Measurements from ENCODE around the gene STIM2.

Gene STIM2

DNA sequence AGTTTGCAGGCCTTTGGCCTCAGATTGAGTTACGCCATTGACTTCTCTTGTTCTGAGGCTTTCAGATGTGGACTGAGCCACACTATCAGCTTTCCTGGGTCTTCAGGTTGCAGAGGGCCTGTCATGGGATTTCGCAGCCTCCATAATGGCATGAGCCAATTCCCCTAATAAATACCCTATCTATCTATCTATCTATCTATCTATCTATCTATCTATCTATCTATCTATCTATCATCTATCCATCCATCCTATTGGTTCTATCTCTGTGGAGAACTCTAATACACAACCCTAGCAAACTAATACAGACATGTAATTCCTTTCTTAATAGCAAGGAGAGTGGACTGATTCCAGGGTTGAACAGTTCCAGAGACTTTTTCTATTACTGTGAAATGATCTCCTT is 9.5 kb upstream of the STIM2 start:
- Histone ChIP-seq H3K23ac (ENCODE audit: low read depth, low read length, poor library complexity) (no peak overlapping the region), H3K36me3 (replicated peaks in 1 of 2; ENCODE audit: control insufficient read depth in 2 of 2, insufficient read depth in 2 of 2, low read length in 2 of 2) (no peaks in the 10 kb centered on the region), H2BK120ac (ENCODE audit: low read depth, low read length) (no peak overlapping the region), H2AK5ac (ENCODE audit: low read depth, low read length) (no peak overlapping the region), H2BK15ac (ENCODE audit: low read length) (no peak overlapping the region), H3K4me1 (ENCODE audit: control insufficient read depth in 2 of 2, insufficient read depth in 1 of 2, low read depth in 1 of 2, low read length in 2 of 2) (no peaks in the 10 kb centered on the region), H2BK12ac (ENCODE audit: low read length) (no peak overlapping the region), H3K27ac (replicated peaks; ENCODE audit: low read length) (no peak overlapping the region), H3K9me3 (replicated peaks in 1 of 2; ENCODE audit: control insufficient read depth in 2 of 2, insufficient read depth in 1 of 2, low read depth in 1 of 2, low read length in 2 of 2) (no peaks in the 10 kb centered on the region), H3K9ac (ENCODE audit: low read depth, low read length, poor library complexity) (no peak overlapping the region), H4K91ac (ENCODE audit: low read depth, low read length, poor library complexity) (no peak overlapping the region), H3K27me3 (ENCODE audit: control insufficient read depth in 3 of 3, insufficient read depth in 3 of 3, low read depth in 1 of 3, low read length in 3 of 3) (no peaks in the 10 kb centered on the region), H3K79me1 (ENCODE audit: low read depth, low read length) (no peaks in the 10 kb centered on the region), H3K14ac (ENCODE audit: low read length) (no peak overlapping the region), H4K8ac (ENCODE audit: low read depth, low read length) (no peak overlapping the region), H2AFZ (ENCODE audit: low read length) (no peak overlapping the region), H3K4ac (ENCODE audit: low read length) (no peak overlapping the region), H3K4me3 (ENCODE audit: low read length in 2 of 2) (no peak overlapping the region), H2BK5ac (ENCODE audit: low read length) (no peak overlapping the region), H3K18ac (ENCODE audit: low read length) (no peak overlapping the region), H3K4me2 (ENCODE audit: insufficient read depth, low read length, poor library complexity, severe bottlenecking) (no peak overlapping the region)
- DNase-seq (ENCODE audit: low spot score), result no peak
- no CpG with 5 or more reads among the region's 2 CpGs for WGBS, 2 donors (ENCODE audit: extremely low coverage in 2 of 2, insufficient read length in 2 of 2, insufficient replicate concordance in 1 of 2)

DNA sequence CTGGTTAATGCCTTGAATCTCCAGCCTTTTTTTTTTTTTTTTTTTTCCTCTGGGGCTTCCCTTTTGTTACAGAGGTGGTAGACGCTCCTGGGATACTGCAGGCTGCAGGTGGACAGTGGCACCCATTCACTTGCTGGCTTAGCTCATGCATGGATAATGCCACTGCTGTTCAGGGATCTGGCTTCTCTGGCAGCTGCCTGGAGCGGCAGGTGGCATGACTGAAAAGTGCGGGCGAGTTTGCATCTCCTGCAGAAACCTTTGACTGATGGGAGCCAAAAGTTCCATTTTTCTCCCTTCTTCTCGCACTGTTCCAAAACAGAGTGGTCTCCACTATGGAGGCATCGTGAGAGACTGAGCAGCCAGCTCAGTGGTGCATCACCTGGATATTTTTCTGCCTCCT is 5.9 kb upstream of the STIM2 start:
- Histone ChIP-seq H2BK120ac (ENCODE audit: low read depth, low read length) (no peak overlapping the region), H4K8ac (ENCODE audit: low read depth, low read length) (no peak overlapping the region), H3K9me3 (replicated peaks in 1 of 2; ENCODE audit: control insufficient read depth in 2 of 2, insufficient read depth in 1 of 2, low read depth in 1 of 2, low read length in 2 of 2) (no peaks in the 10 kb centered on the region), H3K18ac (ENCODE audit: low read length) (no peak overlapping the region), H4K91ac (ENCODE audit: low read depth, low read length, poor library complexity) (no peak overlapping the region), H3K4me3 (ENCODE audit: low read length in 2 of 2) (no peak overlapping the region), H2BK5ac (ENCODE audit: low read length) (no peak overlapping the region), H3K27me3 (ENCODE audit: control insufficient read depth in 3 of 3, insufficient read depth in 3 of 3, low read depth in 1 of 3, low read length in 3 of 3) (no peaks in the 10 kb centered on the region), H3K4ac (ENCODE audit: low read length) (no peak overlapping the region), H3K27ac (replicated peaks; ENCODE audit: low read length) (no peak overlapping the region), H3K23ac (ENCODE audit: low read depth, low read length, poor library complexity) (no peak overlapping the region), H2AK5ac (ENCODE audit: low read depth, low read length) (no peak overlapping the region), H3K9ac (ENCODE audit: low read depth, low read length, poor library complexity) (no peak overlapping the region), H2BK12ac (ENCODE audit: low read length) (no peak overlapping the region), H3K4me2 (ENCODE audit: insufficient read depth, low read length, poor library complexity, severe bottlenecking) (no peak overlapping the region), H2BK15ac (ENCODE audit: low read length) (no peak overlapping the region), H3K14ac (ENCODE audit: low read length) (no peak overlapping the region), H3K79me1 (ENCODE audit: low read depth, low read length) (no peaks in the 10 kb centered on the region), H3K4me1 (ENCODE audit: control insufficient read depth in 2 of 2, insufficient read depth in 1 of 2, low read depth in 1 of 2, low read length in 2 of 2) (peaks cover 4 to 13% of the 10 kb centered on the region in 2 donors), H3K36me3 (replicated peaks in 1 of 2; ENCODE audit: control insufficient read depth in 2 of 2, insufficient read depth in 2 of 2, low read length in 2 of 2) (no peaks in the 10 kb centered on the region), H2AFZ (ENCODE audit: low read length) (no peak overlapping the region)
- no peak for DNase-seq (ENCODE audit: low spot score)
- no CpG with 5 or more reads among the region's 6 CpGs for WGBS, 2 donors (ENCODE audit: extremely low coverage in 2 of 2, insufficient read length in 2 of 2, insufficient replicate concordance in 1 of 2)

DNA sequence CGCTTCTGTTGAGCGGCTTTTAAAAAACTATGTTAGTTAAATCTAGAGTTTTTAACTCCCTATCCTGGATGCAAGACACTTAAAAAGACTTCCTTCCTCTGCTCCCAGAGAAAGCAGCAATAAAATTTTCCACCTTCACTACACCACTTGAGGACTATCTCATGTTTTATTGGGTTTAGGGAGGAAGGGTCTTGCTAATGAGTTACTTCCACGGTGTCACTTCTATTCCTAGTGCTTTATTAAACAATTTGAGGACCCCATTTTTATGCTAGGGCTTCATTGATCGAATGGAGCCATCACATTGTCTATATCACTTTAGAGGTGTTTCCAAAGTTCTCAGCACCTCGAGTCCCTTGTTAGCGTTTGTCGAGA is 3.7 kb upstream of the STIM2 start:
- Histone ChIP-seq H2AK5ac (ENCODE audit: low read depth, low read length) (no peak overlapping the region), H3K18ac (ENCODE audit: low read length) (no peak overlapping the region), H2BK12ac (ENCODE audit: low read length) (no peak overlapping the region), H2BK120ac (ENCODE audit: low read depth, low read length) (no peak overlapping the region), H3K4me2 (ENCODE audit: insufficient read depth, low read length, poor library complexity, severe bottlenecking) (peak overlapping the region; percentile 82), H3K9me3 (replicated peaks in 1 of 2; ENCODE audit: control insufficient read depth in 2 of 2, insufficient read depth in 1 of 2, low read depth in 1 of 2, low read length in 2 of 2) (no peaks in the 10 kb centered on the region), H3K27ac (replicated peaks; ENCODE audit: low read length) (no peak overlapping the region), H2AFZ (ENCODE audit: low read length) (peak overlapping the region; percentile 97), H3K27me3 (ENCODE audit: control insufficient read depth in 3 of 3, insufficient read depth in 3 of 3, low read depth in 1 of 3, low read length in 3 of 3) (no peaks in the 10 kb centered on the region), H3K79me1 (ENCODE audit: low read depth, low read length) (peaks cover 4% of the 10 kb centered on the region), H3K9ac (ENCODE audit: low read depth, low read length, poor library complexity) (peak overlapping the region; percentile 76), H3K4ac (ENCODE audit: low read length) (no peak overlapping the region), H3K4me1 (ENCODE audit: control insufficient read depth in 2 of 2, insufficient read depth in 1 of 2, low read depth in 1 of 2, low read length in 2 of 2) (peaks cover 4 to 13% of the 10 kb centered on the region in 2 donors), H3K36me3 (replicated peaks in 1 of 2; ENCODE audit: control insufficient read depth in 2 of 2, insufficient read depth in 2 of 2, low read length in 2 of 2) (no peaks in the 10 kb centered on the region), H3K4me3 (ENCODE audit: low read length in 2 of 2) (peak overlapping the region; percentile 62 to 87), H4K91ac (ENCODE audit: low read depth, low read length, poor library complexity) (no peak overlapping the region), H3K14ac (ENCODE audit: low read length) (no peak overlapping the region), H4K8ac (ENCODE audit: low read depth, low read length) (no peak overlapping the region), H2BK15ac (ENCODE audit: low read length) (peak overlapping the region; percentile 72), H2BK5ac (ENCODE audit: low read length) (no peak overlapping the region), H3K23ac (ENCODE audit: low read depth, low read length, poor library complexity) (no peak overlapping the region)
- WGBS, 2 donors (ENCODE audit: extremely low coverage in 2 of 2, insufficient read length in 2 of 2, insufficient replicate concordance in 1 of 2), result no CpG with 5 or more reads among the region's 7 CpGs
- no peak for DNase-seq (ENCODE audit: low spot score)

DNA sequence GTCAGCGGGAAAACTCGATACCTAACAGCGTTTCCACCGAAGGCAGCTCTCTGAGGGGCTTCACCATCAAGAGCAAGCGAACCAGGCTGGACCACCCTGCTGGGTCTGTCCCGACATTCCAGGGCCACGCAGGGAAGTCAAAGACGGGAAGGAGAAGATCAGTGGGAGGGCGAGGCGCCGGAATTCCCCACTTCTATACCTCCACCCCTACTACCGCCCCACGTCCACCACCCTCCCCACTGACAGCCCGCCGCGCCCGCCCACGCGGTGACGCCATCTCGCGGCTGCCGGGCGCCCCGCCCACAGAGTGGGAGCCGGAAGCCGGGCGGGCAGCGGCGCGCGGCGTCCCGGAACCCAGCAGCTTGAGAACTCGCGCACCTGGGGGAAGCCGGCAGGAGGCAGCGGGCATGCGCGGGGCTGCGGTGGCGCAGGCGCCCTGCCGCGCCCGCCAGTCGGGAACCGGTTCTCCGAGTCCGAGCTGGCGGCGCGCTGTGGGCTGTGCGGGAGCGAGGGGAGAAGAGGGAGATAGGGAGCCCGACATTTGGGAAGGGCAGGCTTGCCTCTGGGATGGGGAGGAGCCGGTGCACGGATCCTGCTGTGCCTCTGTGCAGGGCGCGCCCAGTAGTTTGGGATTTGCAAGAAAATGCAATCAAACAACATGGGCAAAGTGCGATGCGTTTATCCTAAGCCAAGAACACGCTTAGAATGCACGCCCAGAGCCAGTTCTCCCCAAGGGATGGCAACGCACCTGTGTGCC is 3.2 kb upstream of the STIM2 start:
- WGBS, 2 donors (ENCODE audit: extremely low coverage in 2 of 2, insufficient read length in 2 of 2, insufficient replicate concordance in 1 of 2), result no CpG with 5 or more reads among the region's 65 CpGs
- H3K27me3 ChIP-seq (ENCODE audit: control insufficient read depth in 3 of 3, insufficient read depth in 3 of 3, low read depth in 1 of 3, low read length in 3 of 3), result no peaks in the 10 kb centered on the region
- no peak overlapping the region for H2BK5ac ChIP-seq (ENCODE audit: low read length)
- no peak overlapping the region for H4K8ac ChIP-seq (ENCODE audit: low read depth, low read length)
- H2AK5ac ChIP-seq (ENCODE audit: low read depth, low read length), result peak overlapping the region; percentile 53
- peak overlapping the region; percentile 96 for H3K18ac ChIP-seq (ENCODE audit: low read length)
- no peak overlapping the region for H4K91ac ChIP-seq (ENCODE audit: low read depth, low read length, poor library complexity)
- no peak overlapping the region for H2BK12ac ChIP-seq (ENCODE audit: low read length)
- peak overlapping the region; percentile 82 for H3K4me2 ChIP-seq (ENCODE audit: insufficient read depth, low read length, poor library complexity, severe bottlenecking)
- no peak overlapping the region for H3K4ac ChIP-seq (ENCODE audit: low read length)
- peak overlapping the region; percentile 72 for H2BK15ac ChIP-seq (ENCODE audit: low read length)
- peak overlapping the region; percentile 62 to 87 for H3K4me3 ChIP-seq (ENCODE audit: low read length in 2 of 2)
- H3K23ac ChIP-seq (ENCODE audit: low read depth, low read length, poor library complexity), result peak overlapping the region; percentile 47
- H3K14ac ChIP-seq (ENCODE audit: low read length), result peak overlapping the region; percentile 87
- H2AFZ ChIP-seq (ENCODE audit: low read length), result peak overlapping the region; percentile 97
- no peaks in the 10 kb centered on the region for H3K9me3 ChIP-seq (replicated peaks in 1 of 2; ENCODE audit: control insufficient read depth in 2 of 2, insufficient read depth in 1 of 2, low read depth in 1 of 2, low read length in 2 of 2)
- peak; percentile 71 for DNase-seq (ENCODE audit: low spot score)
- H3K27ac ChIP-seq (replicated peaks; ENCODE audit: low read length), result peak overlapping the region; percentile 11
- H2BK120ac ChIP-seq (ENCODE audit: low read depth, low read length), result peak overlapping the region; percentile 53
- peaks cover 4 to 13% of the 10 kb centered on the region in 2 donors for H3K4me1 ChIP-seq (ENCODE audit: control insufficient read depth in 2 of 2, insufficient read depth in 1 of 2, low read depth in 1 of 2, low read length in 2 of 2)
- no peaks in the 10 kb centered on the region for H3K36me3 ChIP-seq (replicated peaks in 1 of 2; ENCODE audit: control insufficient read depth in 2 of 2, insufficient read depth in 2 of 2, low read length in 2 of 2)
- peaks cover 4% of the 10 kb centered on the region for H3K79me1 ChIP-seq (ENCODE audit: low read depth, low read length)
- peak overlapping the region; percentile 83 for H3K9ac ChIP-seq (ENCODE audit: low read depth, low read length, poor library complexity)
